Kidney (tissue), 14 donors: ENCODE results near the gene MAPK13. TPM values are rescaled to one million over a fixed set of nuclear protein-coding genes. Genes with fewer than 3 reads are reported as not detected.

Source experiments
- DNase-seq, 5 donors: peaks; one replicate each; pipeline ENCODE4 v3.0.0-alpha.2; 2013 to 2020
- FAIRE-seq: peaks from 2 replicates; lab custom pipeline; 2012; peaks lifted over from hg19 to GRCh38; lab: Jason Lieb, UNC
- H3K27ac ChIP-seq, 2 donors: one replicate each; pipeline ENCODE4 v1.7.0; 2013; ENCODE audit warnings: low read depth in 2 of 2, low read length in 2 of 2, inconsistent platforms in 1 of 2
- H3K27me3 ChIP-seq: one replicate; pipeline ENCODE4 v1.7.1; 2013; ENCODE audit warnings: low read length, inconsistent platforms; ENCODE audit not compliant: control insufficient read depth, insufficient read depth
- H3K36me3 ChIP-seq, 3 donors: one replicate each; pipeline versions ENCODE4 v1.7.0 to v1.7.1; 2013; ENCODE audit warnings: low read length in 3 of 3, control low read depth in 1 of 3, inconsistent platforms in 1 of 3; ENCODE audit not compliant: insufficient read depth in 3 of 3, control insufficient read depth in 2 of 3
- H3K4me1 ChIP-seq, 3 donors: one replicate each; pipeline versions ENCODE4 v1.7.0 to v1.7.1; 2013; ENCODE audit warnings: low read length in 3 of 3, inconsistent platforms in 1 of 3, low read depth in 1 of 3; ENCODE audit not compliant: control insufficient read depth in 2 of 3, insufficient read depth in 2 of 3
- H3K4me3 ChIP-seq, 3 donors: one replicate each; pipeline versions ENCODE4 v1.7.0 to v1.8.1; 2013; ENCODE audit warnings: low read length in 3 of 3, control low read depth in 1 of 3, inconsistent platforms in 1 of 3
- H3K9ac ChIP-seq, 3 donors: one replicate each; pipeline versions ENCODE4 v1.7.0 to v1.7.1; 2013; ENCODE audit warnings: low read length in 3 of 3, control low read depth in 1 of 3, inconsistent platforms in 1 of 3
- H3K9me3 ChIP-seq, 3 donors: one replicate each; pipeline versions ENCODE4 v1.7.0 to v1.7.1; 2013; ENCODE audit warnings: low read length in 3 of 3, control low read depth in 1 of 3, inconsistent platforms in 1 of 3; ENCODE audit not compliant: control insufficient read depth in 2 of 3, insufficient read depth in 1 of 3
- CTCF ChIP-seq: IDR thresholded peaks from 3 replicates; pipeline ENCODE4 v1.5.1; 2012; ENCODE audit warnings: mild to moderate bottlenecking, moderate library complexity, borderline replicate concordance; ENCODE audit not compliant: insufficient read depth; ENCODE audit errors: extremely low read depth
- intact Hi-C: fragments of 100-400 bp; cut with DNase I; formaldehyde crosslinking; loops from one replicate; pipeline ENCODE4 v1.11.1; 2022
- polyA plus RNA-seq: library from polyadenylated mRNA; stranded (reverse); fragments of 350-450 nt; fragmentation: Illumina TruSeq; extraction: RNeasy Lipid Tissue Mini Kit (QIAGEN cat#74804); gene quantifications from one replicate; pipeline ENCODE4 v1.2.3, GENCODE V29; 2014; ENCODE audit warnings: low read depth, low replicate concordance; ENCODE audit not compliant: insufficient read depth
- total RNA-seq: library from RNA; stranded (reverse); fragmentation: NEBNext Ultra II Directional; extraction: Animal tissue kit (Norgen Biotek cat#: 25700); gene quantifications from one replicate; pipeline ENCODE4 v1.2.1, GENCODE V29; 2021
- donor health status: control.
- donor health status: control.
- donor health status: control.
- donor health status: control.
- donor health status: control.
- donor health status: DM: yes; HTN: yes; CAD: no.
- donor health status: Normal renal cell carcinoma (clear cell type).

The MAPK13 gene
- total and polyA plus RNA-seq, 2 donors from 2014 or later: 20.3 to 43.3 TPM

- Histone ChIP-seq H3K9me3 (no peaks in the 10 kb centered on the region), H3K4me3 (no peak overlapping the region), H3K27ac (no peak overlapping the region), H3K4me1 (peaks cover 0 to 5% (median 5%) of the 10 kb centered on the region in 3 donors), H3K9ac (no peak overlapping the region), H3K27me3 (no peaks in the 10 kb centered on the region), H3K36me3 (peaks cover 0 to 16% (median 14%) of the 10 kb centered on the region in 3 donors)
- FAIRE-seq (no peak), DNase-seq (no peak)
- intact Hi-C loops: no loop called here
- TF ChIP-seq CTCF: no peak
These were observed 30.3 kb upstream of the MAPK13 start for GRCh38 chr6:36099869-36100483.

GRCh38 chr6:36101691-36102090, 28.6 kb upstream of the MAPK13 start:
- DNase-seq (no peak), FAIRE-seq (no peak)
- Histone ChIP-seq H3K9me3 (no peaks in the 10 kb centered on the region), H3K4me3 (no peak overlapping the region), H3K36me3 (peaks cover 0 to 24% (median 19%) of the 10 kb centered on the region in 3 donors), H3K27ac (no peak overlapping the region), H3K9ac (no peak overlapping the region), H3K27me3 (no peaks in the 10 kb centered on the region), H3K4me1 (no peaks in the 10 kb centered on the region)
- intact Hi-C loops: no loop called here
- no peak for TF ChIP-seq CTCF

- intact Hi-C loops: no loop called here
- H3K9me3 ChIP-seq: no peaks in the 10 kb centered on the region
- no peak for FAIRE-seq
These were observed 27.5 kb upstream of the MAPK13 start for GRCh38 chr6:36102853-36103252.

More at GRCh38 chr6:36102853-36103252, 27.5 kb upstream of the MAPK13 start:
- H3K4me1 ChIP-seq: no peaks in the 10 kb centered on the region
- H3K27ac ChIP-seq: no peak overlapping the region
- DNase-seq: no peak
- H3K9ac ChIP-seq: no peak overlapping the region
- TF ChIP-seq CTCF: no peak
- no peak overlapping the region for H3K4me3 ChIP-seq
- peaks cover 0 to 31% (median 24%) of the 10 kb centered on the region in 3 donors for H3K36me3 ChIP-seq
- H3K27me3 ChIP-seq: no peaks in the 10 kb centered on the region
